GM18873 (cell line): ENCODE measurements around the gene MEGF6.

Source experiments
- ATAC-seq: cut with Tn5 transposase; IDR thresholded peaks from one replicate; pipeline ENCODE4 v1.9.1; 2021; ENCODE audit warnings: mild to moderate bottlenecking, moderate library complexity, moderate number of reproducible peaks; ENCODE audit not compliant: unreplicated experiment, low FRiP score

Gene MEGF6

DNA sequence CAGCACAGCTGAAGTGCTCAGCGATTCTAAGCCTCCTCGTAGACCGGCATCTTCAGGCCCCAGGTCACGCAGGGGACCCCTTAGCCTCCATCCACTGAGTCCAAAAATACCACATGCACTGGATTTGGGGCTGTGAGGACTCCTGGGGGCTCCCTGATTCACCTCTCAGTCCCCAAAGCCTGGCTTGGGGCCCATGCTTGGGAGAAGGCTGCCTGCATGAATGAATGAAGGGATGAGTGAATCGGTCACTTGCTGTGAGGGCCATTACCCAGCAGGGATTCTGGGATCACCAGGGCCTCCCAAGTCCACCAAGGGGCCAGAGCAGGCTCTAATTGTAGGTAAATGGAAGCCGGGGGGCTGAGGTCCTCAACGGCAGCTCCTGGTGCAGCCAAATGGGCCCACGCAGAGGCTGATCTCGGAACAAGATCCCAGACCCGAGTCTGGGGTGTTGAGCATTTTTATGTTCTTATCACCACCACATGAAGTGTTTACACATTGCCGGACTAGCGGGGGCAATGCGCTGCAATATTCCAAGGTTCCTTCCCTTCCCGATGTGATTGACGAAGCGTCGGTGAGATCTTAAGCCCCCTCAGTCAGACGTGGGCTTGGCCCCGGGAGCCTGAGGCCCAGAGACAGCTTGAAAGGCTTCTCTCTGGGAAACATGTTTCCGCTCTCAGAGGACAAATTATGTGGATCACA, 170.4 kb downstream of the MEGF6 start:
- no peak for ATAC-seq

DNA sequence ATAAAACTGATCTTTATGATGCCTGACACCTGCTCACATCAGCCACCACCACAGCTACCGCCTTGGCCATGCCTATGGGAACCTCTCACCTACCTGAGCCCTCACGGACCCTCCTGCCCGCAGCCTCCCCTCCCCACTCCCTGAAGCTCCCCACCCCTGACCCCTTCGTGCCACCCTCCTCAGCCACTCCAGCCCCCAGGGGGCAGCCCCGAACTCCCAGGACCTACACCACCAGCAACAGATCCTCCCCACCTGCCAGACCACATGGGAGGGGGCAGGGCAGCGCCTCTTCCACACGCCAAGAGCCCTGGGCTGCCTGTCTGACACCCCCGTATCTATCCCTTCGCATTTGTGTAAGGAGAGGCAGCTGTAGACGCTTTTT, 171.0 kb downstream of the MEGF6 start:
- no peak for ATAC-seq
